ENCODE measurements around the gene PPM1D.

GRCh38 chr17:60610473-60610872 is 10.5 kb downstream of the PPM1D start:
- TF ChIP-seq CTCF (IDR thresholded peaks at IDR 0.05) (no peak), POLR2A (IDR thresholded peaks at IDR 0.05) (no peak)

Measured in body of pancreas (tissue), 4 donors.